Vagina (tissue), 2 donors: ENCODE results near the gene VMO1.

Experiments
- POLR2A ChIP-seq, 2 donors: fragments of 450-650 bp; IDR thresholded peaks; one replicate each; pipeline ENCODE4 v1.6.1; 2017; ENCODE audit warnings: antibody characterized with exemption in 2 of 2, mild to moderate bottlenecking in 2 of 2, moderate library complexity in 2 of 2
- POLR2AphosphoS5 ChIP-seq, 2 donors: sonication (generic); formaldehyde crosslinking; IDR thresholded peaks; one replicate each; pipeline ENCODE4 v1.9.0; 2017; ENCODE audit warnings: antibody characterized with exemption in 2 of 2, mild to moderate bottlenecking in 2 of 2, low read depth in 1 of 2; ENCODE audit not compliant: insufficient read depth in 1 of 2
- TF ChIP-seq, protein P1 (sequence below), 3 experiments: fragments of 450-650 bp in 2 of 3; fragments of 200-600 bp in 1 of 3; sonication (generic) in 1 of 3; IDR thresholded peaks; one replicate each; pipeline ENCODE4 v1.5.1; 2017 to 2019; ENCODE audit warnings: antibody characterized with exemption in 3 of 3, mild to moderate bottlenecking in 2 of 3, moderate library complexity in 2 of 3

DNA sequence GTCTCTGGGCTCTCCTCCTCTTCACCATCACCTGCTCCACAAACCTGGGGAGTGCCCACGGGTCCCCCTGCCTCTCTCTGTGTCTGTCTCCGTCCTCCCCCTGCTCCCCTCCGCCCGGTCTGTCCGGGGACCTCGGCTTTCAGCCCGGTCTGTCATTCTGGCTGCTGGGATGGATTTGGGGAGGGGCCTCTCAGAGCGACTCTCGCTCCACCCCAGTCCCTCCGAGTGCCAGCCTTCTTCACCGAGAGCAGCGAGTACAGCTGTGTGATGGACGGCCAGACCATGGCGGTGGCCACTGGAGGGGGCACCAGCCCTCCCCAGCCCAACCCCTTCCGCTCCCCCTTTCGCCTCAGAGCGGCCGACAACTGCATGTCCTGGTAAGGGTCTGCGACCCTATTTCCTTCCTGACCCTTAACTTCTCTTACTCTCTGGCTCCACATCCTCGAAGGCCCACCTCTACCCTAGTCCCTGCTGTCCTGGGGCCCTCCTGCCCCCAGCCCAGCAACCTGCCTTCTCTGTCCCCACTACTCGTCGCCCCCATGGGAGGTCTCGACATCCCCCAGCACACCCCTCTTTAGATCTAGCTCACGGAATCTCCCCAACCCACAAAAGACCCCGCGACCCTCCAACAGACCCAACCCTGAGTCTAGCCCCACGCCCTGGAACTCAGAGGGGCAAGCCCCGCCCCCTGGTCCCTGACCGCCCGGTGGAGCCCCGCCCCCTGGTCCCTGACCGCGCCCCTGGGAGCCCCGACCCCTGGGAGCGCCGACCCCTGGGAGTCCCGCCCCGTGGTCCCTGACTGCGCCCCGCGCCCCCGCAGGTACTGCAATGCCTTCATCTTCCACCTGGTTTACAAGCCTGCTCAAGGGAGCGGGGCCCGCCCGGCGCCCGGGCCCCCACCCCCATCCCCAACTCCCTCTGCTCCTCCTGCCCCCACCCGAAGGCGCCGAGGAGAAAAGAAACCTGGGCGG is 40.9 kb downstream of the VMO1 start:
- TF ChIP-seq, protein P1, sequence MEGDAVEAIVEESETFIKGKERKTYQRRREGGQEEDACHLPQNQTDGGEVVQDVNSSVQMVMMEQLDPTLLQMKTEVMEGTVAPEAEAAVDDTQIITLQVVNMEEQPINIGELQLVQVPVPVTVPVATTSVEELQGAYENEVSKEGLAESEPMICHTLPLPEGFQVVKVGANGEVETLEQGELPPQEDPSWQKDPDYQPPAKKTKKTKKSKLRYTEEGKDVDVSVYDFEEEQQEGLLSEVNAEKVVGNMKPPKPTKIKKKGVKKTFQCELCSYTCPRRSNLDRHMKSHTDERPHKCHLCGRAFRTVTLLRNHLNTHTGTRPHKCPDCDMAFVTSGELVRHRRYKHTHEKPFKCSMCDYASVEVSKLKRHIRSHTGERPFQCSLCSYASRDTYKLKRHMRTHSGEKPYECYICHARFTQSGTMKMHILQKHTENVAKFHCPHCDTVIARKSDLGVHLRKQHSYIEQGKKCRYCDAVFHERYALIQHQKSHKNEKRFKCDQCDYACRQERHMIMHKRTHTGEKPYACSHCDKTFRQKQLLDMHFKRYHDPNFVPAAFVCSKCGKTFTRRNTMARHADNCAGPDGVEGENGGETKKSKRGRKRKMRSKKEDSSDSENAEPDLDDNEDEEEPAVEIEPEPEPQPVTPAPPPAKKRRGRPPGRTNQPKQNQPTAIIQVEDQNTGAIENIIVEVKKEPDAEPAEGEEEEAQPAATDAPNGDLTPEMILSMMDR (IDR thresholded peaks at IDR 0.05), result no peak
- TF ChIP-seq POLR2AphosphoS5 (IDR thresholded peaks at IDR 0.05; ENCODE audit: insufficient read depth in 1 of 2, low read depth in 1 of 2), result no peak
- no peak for TF ChIP-seq POLR2A (IDR thresholded peaks at IDR 0.05)
